Stimulated activated effector memory CD8-positive, alpha-beta T cell treated with anti-CD3 and anti-CD28 coated beads, Interleukin-12 subunit alpha, Interleukin-12 subunit beta, amount 100 ng/mL, for 72 hours (primary cell): Measurements from ENCODE around the gene TENM3.

Experiments
- ATAC-seq: fragments of 150-1000 bp; cut with Tn5 transposase; 2 replicates; pipeline ENCODE4 v1.10.0; 2021
- DNase-seq, 2 donors: peaks; one replicate each; pipeline ENCODE4 v3.0.0; 2021 to 2022; ENCODE audit warnings: low spot score in 2 of 2
- H3K27ac Mint-ChIP-seq: one replicate; pipeline ENCODE4 v1.8.0; 2022; ENCODE audit warnings: mild to moderate bottlenecking, mixed read lengths
- H3K36me3 Mint-ChIP-seq: one replicate; pipeline ENCODE4 v1.8.0; 2022; ENCODE audit warnings: mild to moderate bottlenecking, mixed read lengths
- H3K4me1 Mint-ChIP-seq: one replicate; pipeline ENCODE4 v1.8.0; 2022; ENCODE audit warnings: mixed read lengths
- H3K4me3 Mint-ChIP-seq: one replicate; pipeline ENCODE4 v1.8.0; 2022; ENCODE audit warnings: mild to moderate bottlenecking, mixed read lengths
- H3K9me3 Mint-ChIP-seq: one replicate; pipeline ENCODE4 v1.8.0; 2022; ENCODE audit warnings: mixed read lengths

Gene TENM3

DNA sequence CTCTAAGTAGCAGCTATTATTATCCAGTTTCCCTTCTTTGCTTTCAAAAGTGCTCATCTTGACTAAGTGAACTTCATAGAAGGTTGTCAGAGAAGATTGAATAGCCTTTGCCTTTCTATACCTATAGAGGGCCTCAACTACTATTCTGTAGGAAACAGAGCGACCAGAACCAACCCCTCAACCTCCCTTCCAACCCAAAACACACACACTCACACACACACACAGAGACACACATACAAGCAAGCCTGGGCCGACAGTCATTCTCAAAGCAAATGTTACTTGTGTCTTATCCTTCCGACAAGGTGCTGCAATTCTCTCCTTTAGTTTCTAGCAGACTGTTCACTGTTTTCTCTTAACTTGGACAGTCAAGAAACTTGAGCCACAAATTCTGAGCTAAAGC, 472.3 kb downstream of the TENM3 start:
- H3K9me3 Mint-ChIP-seq = no peaks in the 10 kb centered on the region
- H3K4me1 Mint-ChIP-seq = no peaks in the 10 kb centered on the region
- DNase-seq (no peak), ATAC-seq (no peak)
- H3K36me3 Mint-ChIP-seq = no peaks in the 10 kb centered on the region
- H3K27ac Mint-ChIP-seq = no peak overlapping the region
- no peak overlapping the region for H3K4me3 Mint-ChIP-seq

DNA sequence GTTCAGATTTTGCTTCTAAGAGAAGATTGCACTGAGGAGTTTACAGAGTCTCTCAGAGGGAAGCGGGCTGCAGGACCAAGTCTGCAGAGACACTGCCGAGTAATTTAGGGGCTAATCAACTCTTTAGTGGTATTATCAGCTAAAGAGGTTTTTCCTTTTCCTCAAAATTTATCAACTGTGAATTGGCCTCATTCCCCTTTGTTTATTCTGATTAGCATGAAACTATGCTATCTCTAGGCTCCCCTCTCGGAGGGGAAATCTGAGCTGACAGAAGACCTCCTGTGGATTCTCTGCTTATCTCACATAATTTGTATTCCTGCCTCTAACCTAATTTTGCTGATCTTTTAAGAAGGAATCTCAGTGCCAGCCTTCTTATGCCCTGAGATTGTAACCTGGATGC, 473.0 kb downstream of the TENM3 start:
- Mint-ChIP-seq H3K27ac (no peak overlapping the region), H3K4me1 (no peaks in the 10 kb centered on the region), H3K36me3 (no peaks in the 10 kb centered on the region), H3K9me3 (no peaks in the 10 kb centered on the region), H3K4me3 (no peak overlapping the region)
- no peak for ATAC-seq
- no peak for DNase-seq

DNA sequence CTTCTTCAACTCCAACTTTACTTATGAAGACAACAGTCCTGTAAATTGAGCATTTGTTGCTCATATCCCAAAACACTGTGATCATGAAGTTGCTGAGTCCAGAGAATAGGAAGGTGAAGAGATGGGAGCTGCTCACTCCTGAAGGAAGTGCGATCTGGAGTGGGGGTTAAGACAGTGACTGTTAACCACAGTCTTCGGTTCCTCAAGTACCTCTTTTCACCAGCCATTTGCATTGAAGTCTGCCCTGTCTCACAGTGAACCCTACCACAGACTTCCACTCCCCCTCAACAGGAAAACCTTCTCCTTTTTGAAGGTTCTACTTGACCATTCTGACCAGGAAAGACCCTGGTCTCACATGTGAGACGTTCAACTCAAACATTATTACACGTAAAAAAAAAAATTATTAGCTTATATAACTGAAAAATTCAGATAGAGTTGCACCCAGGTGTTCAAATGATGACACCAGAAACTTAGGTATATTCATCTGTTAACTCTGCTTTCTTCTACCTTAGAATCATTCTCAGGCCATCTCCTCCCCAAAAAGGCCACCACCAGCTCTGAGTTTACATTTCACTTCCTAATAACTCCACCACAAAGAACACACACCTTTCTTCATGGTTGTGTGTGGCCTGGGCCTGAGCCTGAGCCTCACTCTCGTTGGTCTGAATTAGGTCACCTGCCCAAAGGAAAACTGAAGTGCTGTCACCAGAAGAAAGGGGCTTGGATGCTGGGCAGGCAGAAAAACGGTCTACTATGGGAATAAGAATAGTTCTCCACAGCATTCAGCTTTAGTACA, 474.8 kb downstream of the TENM3 start:
- H3K4me3 Mint-ChIP-seq = no peak overlapping the region
- no peaks in the 10 kb centered on the region for H3K36me3 Mint-ChIP-seq
- no peaks in the 10 kb centered on the region for H3K4me1 Mint-ChIP-seq
- no peak overlapping the region for H3K27ac Mint-ChIP-seq
- no peak for DNase-seq
- no peak for ATAC-seq
- H3K9me3 Mint-ChIP-seq = no peaks in the 10 kb centered on the region

DNA sequence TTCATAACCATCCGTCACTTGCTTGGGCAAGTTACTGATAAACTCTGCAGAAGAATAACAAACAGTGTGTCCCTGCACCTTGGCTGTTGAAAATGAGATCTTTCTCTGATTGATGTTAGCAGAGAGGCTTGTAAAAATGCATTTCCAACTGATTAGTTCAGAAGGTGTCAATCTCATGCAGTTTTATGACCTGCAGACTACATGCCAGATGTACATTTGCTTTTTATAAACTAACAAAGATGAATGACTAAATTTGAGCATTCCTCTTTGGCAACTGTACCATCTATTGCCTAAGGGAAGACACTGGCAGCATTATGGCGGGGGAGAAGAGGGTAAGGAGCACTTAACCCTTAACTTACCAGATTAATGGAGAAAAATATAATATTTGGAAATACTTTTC, 481.2 kb downstream of the TENM3 start:
- Mint-ChIP-seq H3K9me3 (no peaks in the 10 kb centered on the region), H3K36me3 (no peaks in the 10 kb centered on the region), H3K4me3 (no peak overlapping the region), H3K27ac (no peak overlapping the region), H3K4me1 (no peaks in the 10 kb centered on the region)
- DNase-seq (no peak), ATAC-seq (no peak)

DNA sequence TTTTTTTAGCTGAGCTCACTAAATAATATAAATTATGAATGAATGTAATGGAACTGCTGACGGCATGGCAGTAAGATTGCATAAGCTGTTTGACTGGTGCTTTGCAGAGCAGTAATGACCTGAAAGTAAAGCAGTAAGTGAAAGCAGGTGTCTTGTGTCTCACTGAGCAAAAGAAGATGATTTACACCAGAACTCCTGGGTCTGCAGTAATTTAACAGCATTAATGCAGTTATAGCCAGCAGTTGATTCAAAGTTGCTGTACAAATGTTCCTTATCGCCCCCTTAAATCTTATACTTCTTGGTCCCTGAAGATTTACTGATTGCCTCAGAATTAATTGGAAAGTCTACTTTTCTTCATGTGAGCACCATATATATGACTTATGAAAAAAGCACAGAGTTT, 486.3 kb downstream of the TENM3 start:
- Mint-ChIP-seq H3K4me1 (no peaks in the 10 kb centered on the region), H3K4me3 (no peak overlapping the region), H3K9me3 (no peaks in the 10 kb centered on the region), H3K27ac (no peak overlapping the region), H3K36me3 (no peaks in the 10 kb centered on the region)
- DNase-seq (no peak), ATAC-seq (no peak)

DNA sequence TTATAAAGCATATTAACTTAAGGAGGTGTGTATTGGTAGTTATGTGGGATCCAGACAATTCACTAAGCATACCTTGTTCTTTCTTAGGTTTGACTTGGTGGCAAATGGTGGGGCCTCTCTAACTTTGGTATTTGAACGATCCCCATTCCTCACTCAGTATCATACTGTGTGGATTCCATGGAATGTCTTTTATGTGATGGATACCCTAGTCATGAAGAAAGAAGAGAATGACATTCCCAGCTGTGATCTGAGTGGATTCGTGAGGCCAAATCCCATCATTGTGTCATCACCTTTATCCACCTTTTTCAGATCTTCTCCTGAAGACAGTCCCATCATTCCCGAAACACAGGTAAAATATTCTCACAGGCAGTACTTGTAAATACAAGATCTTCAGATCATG, 487.6 kb downstream of the TENM3 start:
- H3K9me3 Mint-ChIP-seq = no peaks in the 10 kb centered on the region
- ATAC-seq (no peak), DNase-seq (no peak)
- no peaks in the 10 kb centered on the region for H3K36me3 Mint-ChIP-seq
- H3K4me3 Mint-ChIP-seq = no peak overlapping the region
- H3K4me1 Mint-ChIP-seq = no peaks in the 10 kb centered on the region
- H3K27ac Mint-ChIP-seq = no peak overlapping the region

DNA sequence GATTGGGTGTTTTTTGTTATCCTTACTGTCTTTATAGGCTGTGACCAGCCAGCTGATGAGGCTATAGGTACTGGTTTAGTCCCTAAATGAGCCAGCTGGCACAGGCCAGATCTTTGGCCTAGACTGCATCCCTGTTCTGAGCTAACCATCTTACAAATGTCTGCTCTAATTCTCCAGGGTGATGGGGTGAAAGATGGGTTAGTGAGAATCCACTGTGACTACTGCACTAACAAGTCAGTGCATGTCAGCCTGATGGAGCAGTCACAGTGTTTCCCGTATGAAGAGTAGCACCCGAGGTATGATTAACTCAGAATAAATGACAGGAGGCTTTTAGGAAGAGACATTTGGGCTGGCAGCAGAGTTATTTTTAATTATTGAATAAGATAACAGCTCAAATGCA, 493.0 kb downstream of the TENM3 start:
- Mint-ChIP-seq H3K9me3 (no peaks in the 10 kb centered on the region), H3K36me3 (no peaks in the 10 kb centered on the region), H3K4me3 (no peak overlapping the region), H3K27ac (no peak overlapping the region), H3K4me1 (no peaks in the 10 kb centered on the region)
- no peak for DNase-seq
- no peak for ATAC-seq

DNA sequence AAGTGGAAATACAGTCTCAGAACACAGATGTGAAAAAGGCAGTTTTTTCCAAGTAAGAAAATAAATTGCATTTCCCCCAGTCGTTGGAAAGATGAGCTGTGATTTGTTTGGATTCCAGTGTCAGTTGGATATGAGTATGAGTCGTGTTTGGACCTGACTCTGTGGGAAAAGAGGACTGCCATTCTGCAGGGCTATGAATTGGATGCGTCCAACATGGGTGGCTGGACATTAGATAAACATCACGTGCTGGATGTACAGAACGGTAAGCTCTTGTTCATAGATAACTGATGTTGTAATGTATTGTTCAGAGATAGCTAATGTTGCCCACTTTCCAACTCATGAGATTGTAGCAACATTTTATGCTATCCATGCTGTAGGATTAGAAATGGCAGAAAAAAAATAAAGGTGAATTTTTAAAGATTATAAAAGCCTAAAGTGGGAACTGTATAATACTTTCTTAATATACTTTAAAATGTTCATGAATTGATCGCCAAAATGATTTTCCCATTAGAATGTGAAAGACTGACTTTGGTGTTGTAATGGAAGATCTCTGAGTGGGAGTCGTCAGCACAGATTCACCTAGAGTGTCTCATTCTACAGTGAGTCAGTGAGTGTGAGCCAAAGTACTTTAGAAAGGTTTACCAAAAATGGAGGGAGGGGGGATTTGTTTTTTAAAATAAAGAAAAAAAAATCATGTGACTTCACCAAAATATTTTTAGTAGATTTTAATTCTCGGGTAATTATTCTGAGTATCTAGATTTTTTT, 495.3 kb downstream of the TENM3 start:
- Mint-ChIP-seq H3K4me3 (no peak overlapping the region), H3K36me3 (no peaks in the 10 kb centered on the region), H3K9me3 (no peaks in the 10 kb centered on the region), H3K4me1 (no peaks in the 10 kb centered on the region), H3K27ac (no peak overlapping the region)
- DNase-seq (no peak), ATAC-seq (no peak)

DNA sequence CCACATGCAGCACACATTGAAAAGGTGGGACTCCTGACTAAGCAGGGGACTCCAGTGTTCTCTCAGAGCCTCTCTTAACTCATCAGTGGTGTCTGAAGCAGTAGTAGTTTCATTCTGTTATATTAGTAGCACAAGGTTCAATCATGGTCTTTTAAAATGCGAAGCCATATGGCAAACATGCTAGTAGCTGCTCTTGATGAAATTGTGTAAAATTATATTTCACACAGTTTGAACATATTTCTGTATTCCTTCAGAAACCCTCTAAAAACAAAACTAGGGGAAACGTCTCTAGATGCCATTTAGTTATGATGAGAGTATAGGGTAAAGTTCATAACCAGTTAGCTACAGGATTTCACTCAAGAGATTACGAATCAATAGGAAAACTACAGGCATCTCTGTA, 497.1 kb downstream of the TENM3 start:
- H3K27ac Mint-ChIP-seq = no peak overlapping the region
- H3K4me1 Mint-ChIP-seq = no peaks in the 10 kb centered on the region
- DNase-seq (no peak), ATAC-seq (no peak)
- no peaks in the 10 kb centered on the region for H3K9me3 Mint-ChIP-seq
- H3K36me3 Mint-ChIP-seq = no peaks in the 10 kb centered on the region
- H3K4me3 Mint-ChIP-seq = no peak overlapping the region

DNA sequence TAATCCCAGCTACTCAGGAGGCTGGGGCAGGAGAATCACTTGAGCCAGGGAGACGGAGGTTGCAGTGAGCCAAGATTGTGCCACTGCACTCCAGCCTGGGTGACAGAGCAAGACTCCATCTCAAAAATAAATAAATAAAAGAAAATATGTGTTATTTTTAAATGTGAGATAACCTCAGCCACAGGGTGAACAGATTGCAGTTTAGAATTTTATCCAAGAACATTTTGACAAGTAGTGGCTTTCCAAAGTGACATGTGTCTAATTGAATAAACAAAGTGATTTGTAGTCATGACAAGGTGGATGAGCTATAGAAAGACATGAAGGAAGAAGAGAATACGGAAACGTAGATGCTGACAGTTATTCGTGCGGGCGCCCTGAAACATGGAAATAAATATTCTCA, 497.9 kb downstream of the TENM3 start:
- ATAC-seq = no peak

DNA sequence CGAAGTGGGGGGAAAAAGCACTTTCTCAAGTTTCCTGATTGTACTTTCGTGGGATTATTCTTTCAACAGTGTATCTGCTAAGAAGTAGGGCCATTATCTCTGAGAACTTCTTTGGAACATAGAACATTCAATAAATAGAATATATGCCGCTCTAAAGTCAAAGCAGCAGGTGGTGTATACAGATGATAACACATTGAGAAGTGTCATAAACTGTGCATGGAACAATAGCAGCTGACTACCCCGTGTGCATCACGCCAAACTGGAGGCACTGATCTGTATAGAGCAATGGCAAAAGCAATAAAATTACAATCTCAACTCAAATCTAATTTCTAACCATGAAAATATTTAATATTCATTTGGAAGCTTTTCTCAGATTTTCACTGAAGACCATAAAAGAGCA, 498.7 kb downstream of the TENM3 start:
- no peaks in the 10 kb centered on the region for H3K36me3 Mint-ChIP-seq
- peaks cover 3% of the 10 kb centered on the region for H3K9me3 Mint-ChIP-seq
- H3K4me3 Mint-ChIP-seq = no peak overlapping the region
- ATAC-seq = no peak
- DNase-seq = no peak
- H3K27ac Mint-ChIP-seq = no peak overlapping the region
- H3K4me1 Mint-ChIP-seq = no peaks in the 10 kb centered on the region

More for the DNA sequence above, 497.9 kb downstream of the TENM3 start:
- Mint-ChIP-seq H3K36me3 (no peaks in the 10 kb centered on the region), H3K9me3 (peaks cover under 1% of the 10 kb centered on the region), H3K27ac (no peak overlapping the region), H3K4me1 (no peaks in the 10 kb centered on the region), H3K4me3 (no peak overlapping the region)
- DNase-seq = no peak

DNA sequence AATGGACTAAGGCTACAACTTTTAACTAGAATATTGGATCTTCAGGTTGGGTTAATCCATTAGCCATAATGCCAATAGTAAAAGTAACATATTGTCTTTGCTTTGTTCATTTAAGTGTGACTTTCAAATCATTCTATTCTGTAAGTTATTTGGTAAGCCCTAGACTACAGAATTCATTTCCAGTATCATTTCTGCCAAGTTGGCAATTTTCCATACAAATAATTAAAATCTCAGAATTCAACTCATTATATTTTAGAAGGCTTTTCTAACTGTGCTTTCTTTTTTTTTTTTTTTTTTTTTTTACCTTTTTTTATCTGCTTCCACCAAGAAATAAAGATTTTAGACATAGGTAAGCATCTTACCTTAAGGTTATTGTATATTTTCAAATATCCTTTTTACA, 500.6 kb downstream of the TENM3 start:
- no peak overlapping the region for H3K27ac Mint-ChIP-seq
- H3K4me3 Mint-ChIP-seq = no peak overlapping the region
- H3K4me1 Mint-ChIP-seq = peaks cover 5% of the 10 kb centered on the region
- H3K36me3 Mint-ChIP-seq = no peaks in the 10 kb centered on the region
- no peak for DNase-seq
- H3K9me3 Mint-ChIP-seq = peaks cover 3% of the 10 kb centered on the region
- ATAC-seq = no peak

DNA sequence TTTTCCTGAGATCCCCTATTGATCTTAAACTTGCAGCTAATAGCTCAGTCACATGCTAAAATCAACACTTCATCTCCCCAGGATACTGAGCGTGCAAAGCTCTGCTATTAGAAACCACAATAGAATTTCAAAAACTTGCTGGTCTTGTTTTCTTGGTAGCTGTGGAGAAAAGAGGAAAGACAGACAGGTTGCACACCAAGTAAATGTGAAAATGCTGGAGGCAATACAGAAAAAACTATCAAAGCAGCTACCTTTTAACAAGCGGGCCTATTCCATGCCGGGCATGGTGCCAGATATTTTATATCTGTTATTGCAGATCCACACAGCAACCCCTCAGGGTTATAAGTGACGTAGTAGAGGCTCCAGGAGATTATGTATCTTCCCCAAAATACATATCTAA, 502.0 kb downstream of the TENM3 start:
- H3K9me3 Mint-ChIP-seq = peaks cover 3% of the 10 kb centered on the region
- peaks cover 7% of the 10 kb centered on the region for H3K4me1 Mint-ChIP-seq
- ATAC-seq = no peak
- H3K27ac Mint-ChIP-seq = no peak overlapping the region
- DNase-seq = no peak
- H3K4me3 Mint-ChIP-seq = no peak overlapping the region
- H3K36me3 Mint-ChIP-seq = no peaks in the 10 kb centered on the region

DNA sequence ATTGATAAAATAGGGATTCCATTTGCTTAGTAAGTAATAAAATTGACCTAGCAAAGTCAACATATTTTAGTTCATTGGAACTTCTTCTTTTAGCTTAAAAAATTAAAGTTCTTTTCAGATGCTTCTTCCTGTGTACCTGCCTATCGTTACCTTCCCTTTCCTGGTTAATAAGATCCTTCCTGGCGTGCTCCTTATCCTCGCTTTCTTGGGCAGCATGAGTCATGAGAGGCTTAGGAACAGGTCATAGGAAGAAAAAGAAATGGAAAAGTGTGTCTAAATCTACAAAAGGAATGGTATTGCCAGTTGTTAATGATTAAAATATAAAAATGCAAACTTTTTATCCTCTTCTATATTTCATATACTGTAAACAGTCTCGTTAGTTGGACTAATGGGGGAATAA, 503.7 kb downstream of the TENM3 start:
- Mint-ChIP-seq H3K4me1 (peaks cover 7% of the 10 kb centered on the region), H3K9me3 (peaks cover 3% of the 10 kb centered on the region), H3K27ac (no peak overlapping the region), H3K36me3 (no peaks in the 10 kb centered on the region), H3K4me3 (no peak overlapping the region)
- DNase-seq (no peak), ATAC-seq (no peak)

DNA sequence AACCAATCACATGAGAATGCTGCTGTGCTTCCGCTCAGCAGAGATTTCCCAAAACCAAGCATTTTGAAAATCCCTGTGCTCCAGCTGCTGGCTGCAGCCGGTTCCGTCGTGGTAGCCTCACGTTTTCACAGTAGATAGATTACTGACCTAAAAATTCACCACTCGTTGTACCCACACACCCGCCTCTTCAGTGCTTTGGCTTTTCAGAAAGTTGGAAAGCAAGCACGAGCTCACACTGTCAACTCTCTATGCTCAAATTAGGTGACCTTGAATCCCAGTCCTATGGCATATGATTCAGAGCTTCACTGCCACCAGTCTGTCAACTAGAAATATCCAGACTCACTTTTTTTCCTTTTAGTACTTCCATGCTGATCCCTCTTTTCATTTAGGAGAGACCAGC, 505.1 kb downstream of the TENM3 start:
- Mint-ChIP-seq H3K9me3 (peaks cover 3% of the 10 kb centered on the region), H3K27ac (peak overlapping the region; percentile 60), H3K4me3 (no peak overlapping the region), H3K36me3 (no peaks in the 10 kb centered on the region), H3K4me1 (peaks cover 7% of the 10 kb centered on the region)
- DNase-seq (no peak), ATAC-seq (peak; percentile 48)

DNA sequence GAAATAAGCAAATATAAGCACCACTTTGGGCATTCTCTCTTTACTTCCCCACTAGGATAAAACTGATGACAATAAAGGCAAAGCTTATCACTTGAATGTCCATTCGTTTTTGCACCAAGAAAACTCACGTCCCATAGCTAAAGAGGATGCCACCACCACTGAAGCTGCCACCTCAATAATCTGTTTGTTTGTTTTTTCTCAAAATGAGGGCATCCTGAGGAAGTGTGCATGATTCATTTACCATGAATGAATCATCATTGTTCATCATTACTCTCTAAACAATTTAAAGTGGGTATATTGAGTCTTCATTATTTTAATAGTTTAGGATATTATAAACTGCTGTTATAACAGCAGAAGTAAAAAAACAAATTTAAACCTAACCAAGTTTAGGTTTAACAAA, 505.7 kb downstream of the TENM3 start:
- Mint-ChIP-seq H3K36me3 (no peaks in the 10 kb centered on the region), H3K27ac (peak overlapping the region; percentile 60), H3K9me3 (peaks cover 3% of the 10 kb centered on the region), H3K4me3 (no peak overlapping the region), H3K4me1 (peaks cover 7% of the 10 kb centered on the region)
- DNase-seq = no peak
- ATAC-seq = peak; percentile 88
